ENCODE results near the gene SLC4A4.

Gene SLC4A4

GRCh38 chr4:71307729-71308128, 31.1 kb upstream of the SLC4A4 start:
- in situ Hi-C loops (cut with MboI; ENCODE audit: low sequenced_read_pairs, unreplicated experiment): no loop called here
- TF ChIP-seq CTCF (IDR thresholded peaks at IDR 0.05; ENCODE audit: borderline replicate concordance, control extremely low read depth, extremely low read depth, insufficient read depth, missing control alignments): no peak
- DNase-seq (ENCODE audit: low spot score): no peak

DNA sequence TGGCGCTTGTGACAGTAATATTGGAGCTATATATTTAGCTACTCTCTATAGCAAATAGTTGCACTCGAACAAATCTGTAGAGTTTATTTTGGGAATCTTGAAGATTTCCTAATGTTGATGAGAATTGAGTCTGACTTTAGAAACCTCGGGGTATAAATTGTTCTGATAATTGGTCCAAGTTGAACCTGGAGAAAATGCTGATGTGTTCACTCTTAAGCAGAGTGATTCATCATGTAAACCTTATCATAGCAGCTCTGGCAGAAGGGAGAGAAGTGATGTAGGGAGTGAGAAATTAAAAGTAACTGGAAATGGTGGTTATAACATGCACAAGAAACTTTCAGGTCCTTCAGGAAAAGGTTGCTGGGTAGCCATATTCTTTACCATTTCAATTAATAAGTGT, 16.4 kb upstream of the SLC4A4 start:
- no peak for DNase-seq (ENCODE audit: low spot score)
- TF ChIP-seq CTCF (IDR thresholded peaks at IDR 0.05; ENCODE audit: borderline replicate concordance, control extremely low read depth, extremely low read depth, insufficient read depth, missing control alignments): no peak
- in situ Hi-C loops (cut with MboI; ENCODE audit: low sequenced_read_pairs, unreplicated experiment): no loop called here

DNA sequence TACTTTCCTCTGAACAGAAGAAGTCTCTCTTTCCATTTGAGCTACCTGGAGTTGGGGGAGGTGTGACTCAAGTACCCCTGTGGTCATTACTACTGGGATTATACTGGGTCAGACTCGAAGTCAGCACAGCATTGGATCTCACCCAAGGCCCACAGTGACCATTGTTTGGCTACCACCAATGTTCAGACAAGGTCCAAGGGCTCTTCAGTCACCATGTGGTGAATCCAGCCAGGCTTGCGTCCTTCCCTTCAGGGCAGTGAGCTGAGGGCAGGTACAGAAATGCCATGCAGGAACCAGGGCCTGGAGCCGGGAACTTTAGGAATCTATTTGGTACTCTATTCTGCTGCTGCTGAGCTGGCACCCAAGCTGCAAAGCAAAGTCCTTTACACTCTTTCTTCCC, 5.5 kb upstream of the SLC4A4 start:
- in situ Hi-C loops (cut with MboI; ENCODE audit: low sequenced_read_pairs, unreplicated experiment): no loop called here
- no peak for DNase-seq (ENCODE audit: low spot score)
- no peak for TF ChIP-seq CTCF (IDR thresholded peaks at IDR 0.05; ENCODE audit: borderline replicate concordance, control extremely low read depth, extremely low read depth, insufficient read depth, missing control alignments)

DNA sequence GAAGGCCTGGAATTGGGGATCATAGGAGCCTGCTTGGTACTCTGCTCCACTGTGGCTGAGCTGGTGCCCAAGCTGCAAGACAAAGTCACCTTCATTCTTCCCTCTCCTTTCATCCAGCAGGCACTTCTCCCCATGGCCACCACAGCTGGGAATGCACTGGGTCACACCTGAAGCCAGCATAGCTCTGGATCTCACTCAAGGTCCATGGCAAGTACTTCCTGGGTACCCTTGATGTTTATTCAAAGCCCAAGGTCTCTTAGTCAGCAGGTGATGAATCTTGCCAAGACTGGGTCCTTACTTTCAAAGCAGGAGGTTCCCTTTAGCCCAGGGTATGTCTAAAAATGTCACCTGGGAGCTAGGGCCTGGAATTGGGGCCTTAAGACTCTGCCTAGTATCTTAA, 4.9 kb upstream of the SLC4A4 start:
- DNase-seq (ENCODE audit: low spot score): no peak
- in situ Hi-C loops (cut with MboI; ENCODE audit: low sequenced_read_pairs, unreplicated experiment): no loop called here
- no peak for TF ChIP-seq CTCF (IDR thresholded peaks at IDR 0.05; ENCODE audit: borderline replicate concordance, control extremely low read depth, extremely low read depth, insufficient read depth, missing control alignments)

DNA sequence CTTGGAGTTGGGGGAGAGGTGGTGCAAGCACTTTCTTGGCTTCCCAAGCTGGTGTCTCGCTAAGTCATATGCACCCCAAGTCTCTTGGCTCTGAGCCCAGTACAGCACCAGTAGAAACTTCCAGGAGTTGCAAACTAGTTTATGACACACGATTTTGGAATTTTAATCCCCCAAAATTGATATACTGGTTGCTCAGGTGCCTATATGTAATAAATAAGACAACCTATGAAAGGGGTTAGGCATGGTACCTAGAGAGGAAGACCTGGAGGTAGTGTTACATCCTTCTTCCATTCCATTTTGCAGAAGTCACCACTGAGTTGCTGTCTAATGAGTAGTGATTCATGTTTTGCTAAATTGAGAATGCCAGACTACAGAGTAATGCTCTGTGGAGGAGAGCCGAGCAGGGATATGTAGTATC, 4.3 kb upstream of the SLC4A4 start:
- no peak for TF ChIP-seq CTCF (IDR thresholded peaks at IDR 0.05; ENCODE audit: borderline replicate concordance, control extremely low read depth, extremely low read depth, insufficient read depth, missing control alignments)
- in situ Hi-C loops (cut with MboI; ENCODE audit: low sequenced_read_pairs, unreplicated experiment): no loop called here
- DNase-seq (ENCODE audit: low spot score): no peak

DNA sequence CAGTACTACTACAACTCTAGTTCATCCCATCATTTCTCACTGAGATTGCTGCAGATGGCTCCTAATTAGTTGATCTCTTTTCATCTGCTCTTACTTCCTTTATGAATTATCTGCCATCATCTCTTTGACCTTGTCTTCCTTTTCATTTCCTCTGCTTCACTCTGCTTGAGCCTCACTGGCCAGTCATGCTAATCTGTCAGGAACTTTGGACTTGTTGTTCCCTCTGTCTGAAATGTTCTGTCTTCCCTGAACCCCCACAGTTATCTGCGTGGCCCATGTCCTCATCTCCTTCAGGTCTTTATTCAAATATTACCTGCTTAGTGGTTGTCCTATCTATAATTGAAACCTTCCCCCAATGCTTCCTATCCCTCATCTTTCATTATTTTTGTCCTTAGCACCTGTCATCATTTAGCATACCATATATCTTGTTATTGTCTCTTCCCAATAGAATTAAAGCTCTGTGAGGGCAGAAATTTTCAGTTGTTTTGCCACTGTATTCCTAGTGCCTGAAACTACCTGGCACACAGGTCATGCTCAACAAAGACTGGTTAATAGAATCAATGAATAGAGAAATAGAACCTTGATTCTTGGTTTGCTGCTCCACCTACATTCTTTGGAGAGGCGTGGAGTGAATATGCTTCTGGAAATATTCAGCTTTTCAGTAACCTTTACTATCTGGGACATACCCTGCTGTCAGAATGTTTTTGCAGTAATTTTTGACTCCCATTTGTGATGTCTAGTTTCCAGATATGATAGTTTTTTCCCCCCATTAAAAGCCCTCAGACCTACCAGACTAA, 5.0 kb downstream of the SLC4A4 start:
- DNase-seq (ENCODE audit: low spot score): no peak
- in situ Hi-C loops (cut with MboI; ENCODE audit: low sequenced_read_pairs, unreplicated experiment): no loop called here
- no peak for TF ChIP-seq CTCF (IDR thresholded peaks at IDR 0.05; ENCODE audit: borderline replicate concordance, control extremely low read depth, extremely low read depth, insufficient read depth, missing control alignments)

All from GM13976 (cell line).